T-cell (primary cell): ENCODE results near the gene ID3. TPM values are rescaled to one million over a fixed set of nuclear protein-coding genes. Genes with fewer than 3 reads are reported as not detected.
"Not testable (repeated sequence)": the region's sequence is repeated elsewhere in the genome, so short reads cannot be mapped to it uniquely, and the experiment has no call there.

Experiments
- ATAC-seq, 4 experiments: fragments of 200-7000 bp in 3 of 4; fragments of 150-1000 bp in 1 of 4; cut with Tn5 transposase; replicated peaks in 1 of 4; 1 replicate in 3 of 4; 2 replicates in 1 of 4; pipeline ENCODE4 v1.10.0; 2021; ENCODE audit warnings: moderate library complexity in 3 of 4, mild to moderate bottlenecking in 2 of 4, moderate number of reproducible peaks in 1 of 4
- CTCF ChIA-PET, 2 donors: fragments of 300-600 bp; sonication (Branson Sonifier 250); formaldehyde crosslinking; loops; one replicate each; lab custom pipeline; 2022; ENCODE audit warnings: antibody characterized with exemption in 2 of 2; lab: Charles Lee
- POLR2A ChIA-PET, 2 donors: fragments of 300-600 bp; sonication (Branson Sonifier 250); formaldehyde crosslinking; loops; one replicate each; lab custom pipeline; 2022; ENCODE audit warnings: antibody characterized with exemption in 2 of 2; lab: Charles Lee
- DNase-seq, 35 experiments: peaks; one replicate each; pipeline versions ENCODE4 v3.0.0 to v3.0.0-alpha.2; 2013 to 2023
- H3K27ac ChIP-seq: one replicate; pipeline ENCODE4 v1.5.1; 2013; ENCODE audit warnings: low read length
- H3K27me3 ChIP-seq, 2 experiments: replicated peaks in 1 of 2; 1 replicate in 1 of 2; 2 replicates in 1 of 2; pipeline versions ENCODE4 v1.6.1 to v1.7.0; 2013; ENCODE audit warnings: low read length in 1 of 2, mixed read lengths in 1 of 2; ENCODE audit not compliant: control insufficient read depth in 2 of 2, insufficient read depth in 2 of 2; ENCODE audit errors: extremely low read depth in 1 of 2
- H3K36me3 ChIP-seq, 2 donors: 1 replicate in 1 of 2; 2 replicates in 1 of 2; pipeline versions ENCODE4 v1.6.1 to v1.7.0; 2013; ENCODE audit warnings: low read length in 1 of 2; ENCODE audit not compliant: control insufficient read depth in 2 of 2, insufficient read depth in 1 of 2; ENCODE audit errors: extremely low read depth in 1 of 2
- H3K4me1 ChIP-seq, 2 experiments: 1 replicate in 1 of 2; 2 replicates in 1 of 2; pipeline versions ENCODE4 v1.6.1 to v1.7.0; 2013; ENCODE audit warnings: low read length in 2 of 2, mixed read lengths in 1 of 2; ENCODE audit not compliant: insufficient read depth in 2 of 2, control insufficient read depth in 1 of 2; ENCODE audit errors: extremely low read depth in 1 of 2
- H3K4me3 ChIP-seq, 2 donors: 1 replicate in 1 of 2; 2 replicates in 1 of 2; pipeline versions ENCODE4 v1.5.1 to v1.7.0; 2013; ENCODE audit warnings: mild to moderate bottlenecking in 2 of 2, low read length in 1 of 2, moderate library complexity in 1 of 2; ENCODE audit not compliant: control insufficient read depth in 1 of 2; ENCODE audit errors: extremely low read depth in 1 of 2
- H3K9me3 ChIP-seq: 2 replicates; pipeline ENCODE4 v1.7.0; 2013
- H3K27ac Mint-ChIP-seq, 2 donors: one replicate each; pipeline ENCODE4 v1.8.0; 2020 to 2021; ENCODE audit warnings: mild to moderate bottlenecking in 2 of 2, mixed read lengths in 2 of 2
- H3K27me3 Mint-ChIP-seq, 2 donors: one replicate each; pipeline ENCODE4 v1.8.0; 2021 to 2022; ENCODE audit warnings: mixed read lengths in 2 of 2
- H3K36me3 Mint-ChIP-seq: one replicate; pipeline ENCODE4 v1.8.0; 2021; ENCODE audit warnings: mixed read lengths
- H3K4me1 Mint-ChIP-seq, 3 donors: one replicate each; pipeline ENCODE4 v1.8.0; 2020 to 2022; ENCODE audit warnings: mixed read lengths in 3 of 3, mild to moderate bottlenecking in 1 of 3
- H3K4me3 Mint-ChIP-seq, 3 donors: one replicate each; pipeline ENCODE4 v1.8.0; 2020 to 2022; ENCODE audit warnings: mild to moderate bottlenecking in 3 of 3, mixed read lengths in 3 of 3, moderate library complexity in 3 of 3
- H3K9me3 Mint-ChIP-seq, 3 donors: one replicate each; pipeline ENCODE4 v1.8.0; 2020 to 2022; ENCODE audit warnings: mixed read lengths in 3 of 3
- WGBS: methylation state at CpG from one replicate; pipeline ENCODE4 v1.1.5; 2013; ENCODE audit warnings: missing lambda C conversion rate; ENCODE audit not compliant: insufficient coverage; 5-methylcytosine and 5-hydroxymethylcytosine counted together
- total RNA-seq, 35 experiments: library from RNA in 6 of 35; stranded (reverse) in 6 of 35; fragments of 120-200 nt in 1 of 35; gene quantifications; one replicate each; pipeline versions ENCODE4 v1.2.1 to v1.2.4 and lab custom pipeline; 2013 to 2026

ID3 gene
- total RNA-seq, 5 donors from 2014 or later (not counting 1 experiment from before 2014, with no cell fraction given) = 20.7 to 99.7 (median 81.3) TPM

GRCh38 chr1:23590058-23590783, 30.9 kb upstream of the ID3 start:
- no peak overlapping the region for H3K4me3 ChIP-seq
- no peaks in the 10 kb centered on the region for H3K27me3 Mint-ChIP-seq
- H3K27me3 ChIP-seq = no peaks in the 10 kb centered on the region
- no peak overlapping the region for H3K4me3 Mint-ChIP-seq
- H3K9me3 ChIP-seq = no peaks in the 10 kb centered on the region
- POLR2A ChIA-PET = no interaction called here
- H3K36me3 Mint-ChIP-seq = no peaks in the 10 kb centered on the region
- 83% methylated on average over 2 of the region's 4 CpGs for WGBS
- no peak for ATAC-seq
- no peaks in the 10 kb centered on the region for H3K9me3 Mint-ChIP-seq
- peaks cover 35 to 49% of the 10 kb centered on the region in 2 experiments for H3K4me1 ChIP-seq
- H3K4me1 Mint-ChIP-seq = peaks cover 50 to 65% (median 55%) of the 10 kb centered on the region in 3 donors
- CTCF ChIA-PET = no interaction called here
- no peak for DNase-seq
- H3K27ac ChIP-seq = no peak overlapping the region
- H3K27ac Mint-ChIP-seq = peak overlapping the region; percentile 51 to 74
- no peaks in the 10 kb centered on the region for H3K36me3 ChIP-seq

DNA sequence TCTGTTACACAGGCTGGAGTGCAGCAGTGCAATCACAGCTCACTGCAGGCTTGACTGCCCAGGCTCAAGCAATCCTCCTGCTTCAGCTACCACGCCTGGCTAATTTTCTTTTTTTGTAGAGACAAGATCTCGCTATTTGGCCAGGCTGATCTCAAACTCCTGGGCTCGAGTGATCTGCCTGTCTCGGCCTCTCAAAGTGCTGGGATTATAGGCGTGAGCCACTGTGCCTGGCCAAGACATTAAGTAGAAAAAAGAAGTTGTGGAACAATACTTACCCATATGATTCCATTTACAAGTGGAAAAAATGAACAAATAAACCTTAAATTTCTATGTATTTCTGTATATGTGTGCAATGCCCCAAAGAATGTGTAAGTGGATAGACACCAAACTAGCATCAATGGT, 30.3 kb upstream of the ID3 start:
- ATAC-seq (no peak), DNase-seq (no peak)
- ChIA-PET CTCF (no interaction called here), POLR2A (no interaction called here)
- H3K27me3 Mint-ChIP-seq = no peaks in the 10 kb centered on the region
- H3K36me3 Mint-ChIP-seq = no peaks in the 10 kb centered on the region
- Histone ChIP-seq H3K9me3 (no peaks in the 10 kb centered on the region), H3K27ac (no peak overlapping the region), H3K36me3 (no peaks in the 10 kb centered on the region), H3K27me3 (no peaks in the 10 kb centered on the region), H3K4me3 (no peak overlapping the region), H3K4me1 (peaks cover 31 to 42% of the 10 kb centered on the region in 2 experiments)
- no peaks in the 10 kb centered on the region for H3K9me3 Mint-ChIP-seq
- peaks cover 43 to 58% (median 48%) of the 10 kb centered on the region in 3 donors for H3K4me1 Mint-ChIP-seq
- 100% methylated on average over 2 of the region's 5 CpGs for WGBS
- peak overlapping the region in 1 of 2 donors; percentile 51 for H3K27ac Mint-ChIP-seq
- no peak overlapping the region for H3K4me3 Mint-ChIP-seq

DNA sequence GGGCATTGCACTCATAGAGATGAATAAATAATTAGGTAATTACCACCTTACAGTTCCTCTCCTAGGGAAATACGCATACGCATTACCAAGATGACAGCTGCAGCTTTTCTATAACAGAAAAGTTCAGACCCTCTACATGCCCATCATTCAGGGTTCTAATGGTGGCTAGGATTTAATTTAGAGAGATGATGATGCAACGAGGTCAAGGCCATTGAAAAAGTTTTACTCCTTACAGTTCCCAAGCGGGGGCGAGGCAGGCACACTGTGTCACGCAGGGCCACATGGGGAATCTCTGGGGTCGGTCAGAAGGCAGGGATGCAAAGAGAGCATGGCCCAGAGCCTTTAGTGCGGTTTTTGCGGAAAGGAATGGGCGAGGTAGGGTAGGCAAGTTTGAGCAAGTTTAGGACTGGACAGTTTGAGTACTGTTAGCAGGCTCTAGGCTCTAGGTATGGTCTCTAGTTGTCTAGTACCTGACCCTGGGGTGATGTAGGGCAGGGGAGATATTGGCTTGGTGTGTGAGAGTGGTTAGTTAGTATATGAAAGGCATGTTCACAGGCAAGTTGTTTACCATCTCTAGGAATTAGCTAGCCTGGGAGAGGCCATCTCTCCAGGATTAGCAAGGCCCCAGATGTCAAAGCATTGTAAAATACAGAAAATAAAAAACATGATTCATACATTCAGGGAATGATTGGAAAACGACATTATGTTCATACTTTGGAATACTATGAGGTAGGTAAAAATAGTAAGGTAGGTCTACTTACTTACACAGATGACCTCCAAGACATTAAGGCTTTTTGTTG, 29.6 kb upstream of the ID3 start:
- peak overlapping the region in 1 of 2 donors; percentile 2 for H3K27ac Mint-ChIP-seq
- no peaks in the 10 kb centered on the region for H3K9me3 Mint-ChIP-seq
- Histone ChIP-seq H3K36me3 (no peaks in the 10 kb centered on the region), H3K4me3 (no peak overlapping the region), H3K9me3 (no peaks in the 10 kb centered on the region), H3K27ac (no peak overlapping the region), H3K27me3 (no peaks in the 10 kb centered on the region), H3K4me1 (peaks cover 25 to 37% of the 10 kb centered on the region in 2 experiments)
- DNase-seq (no peak), ATAC-seq (no peak)
- peaks cover 37 to 52% (median 42%) of the 10 kb centered on the region in 3 donors for H3K4me1 Mint-ChIP-seq
- WGBS = 81% methylated on average over 7 of the region's 11 CpGs
- no peaks in the 10 kb centered on the region for H3K36me3 Mint-ChIP-seq
- ChIA-PET CTCF (no interaction called here), POLR2A (no interaction called here)
- H3K4me3 Mint-ChIP-seq = no peak overlapping the region
- H3K27me3 Mint-ChIP-seq = no peaks in the 10 kb centered on the region

DNA sequence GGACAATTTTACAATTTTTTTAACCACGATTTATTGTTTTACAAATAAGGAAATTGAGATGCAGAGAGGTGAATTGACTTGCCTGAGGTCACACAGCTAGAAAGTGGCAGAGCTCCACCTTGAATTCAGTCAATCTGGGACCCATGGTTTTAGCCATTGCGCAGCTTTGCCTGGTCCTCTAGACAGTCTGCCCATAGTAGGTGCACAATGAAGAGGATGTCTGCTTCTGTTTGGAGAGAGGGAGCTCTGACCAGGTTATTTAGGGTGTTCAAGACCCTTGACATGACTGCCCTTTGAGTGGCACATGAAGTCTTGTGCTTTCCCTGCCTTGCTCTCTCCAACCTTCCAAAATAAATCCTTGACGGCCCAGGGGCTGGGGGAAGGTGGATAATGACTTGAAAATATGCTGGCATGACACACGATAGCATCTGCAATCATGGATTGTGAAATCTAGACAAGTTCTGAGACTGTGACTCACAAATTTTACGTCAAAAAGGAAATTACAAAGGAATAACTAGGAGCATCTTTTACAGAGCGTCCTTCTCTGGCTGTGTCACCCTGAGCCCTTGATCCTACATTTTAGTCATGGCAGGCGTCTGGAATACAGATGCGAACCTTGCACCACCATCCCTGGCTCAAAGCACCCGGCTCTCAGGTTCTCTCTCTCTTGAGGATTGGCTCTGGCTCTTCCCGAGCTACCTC, 26.2 kb upstream of the ID3 start:
- Histone ChIP-seq H3K4me3 (no peak overlapping the region), H3K27me3 (no peaks in the 10 kb centered on the region), H3K36me3 (no peaks in the 10 kb centered on the region), H3K9me3 (no peaks in the 10 kb centered on the region), H3K27ac (no peak overlapping the region), H3K4me1 (peaks cover 0 to 7% of the 10 kb centered on the region in 2 experiments)
- Mint-ChIP-seq H3K36me3 (no peaks in the 10 kb centered on the region), H3K27ac (no peak overlapping the region), H3K9me3 (no peaks in the 10 kb centered on the region), H3K27me3 (no peaks in the 10 kb centered on the region), H3K4me1 (peaks cover 11 to 22% (median 19%) of the 10 kb centered on the region in 3 donors), H3K4me3 (no peak overlapping the region)
- CTCF ChIA-PET = interaction anchor here in 1 of 2 donors (0.9 kb wide), 1 partner anchor 52 kb away, joined by 4 read pairs; no protein-coding TSS in a partner anchor
- POLR2A ChIA-PET = interaction anchor here in 1 of 2 donors (0.7 kb wide), 1 partner anchor 17 kb away, joined by 4 read pairs; no protein-coding TSS in a partner anchor
- 89% methylated on average over 8 of the region's 10 CpGs for WGBS
- DNase-seq (no peak), ATAC-seq (no peak)

- H3K4me3 ChIP-seq, POLR2A ChIA-PET, H3K27me3 Mint-ChIP-seq, H3K9me3 ChIP-seq, H3K27ac ChIP-seq, H3K36me3 Mint-ChIP-seq, H3K36me3 ChIP-seq, H3K9me3 Mint-ChIP-seq, CTCF ChIA-PET, H3K27me3 ChIP-seq, DNase-seq, H3K4me3 Mint-ChIP-seq, ATAC-seq, H3K27ac Mint-ChIP-seq: not testable (repeated sequence)
- peaks cover 2 to 10% of the 10 kb centered on the region in 2 experiments for H3K4me1 ChIP-seq
- peaks cover 13 to 18% (median 17%) of the 10 kb centered on the region in 3 donors for H3K4me1 Mint-ChIP-seq
Measured at GRCh38 chr1:23583727-23584126, 24.4 kb upstream of the ID3 start.

- DNase-seq (no peak), ATAC-seq (no peak)
- Mint-ChIP-seq H3K4me3 (no peak overlapping the region), H3K27me3 (no peaks in the 10 kb centered on the region), H3K27ac (no peak overlapping the region), H3K9me3 (no peaks in the 10 kb centered on the region), H3K36me3 (no peaks in the 10 kb centered on the region), H3K4me1 (peaks cover 19 to 26% (median 26%) of the 10 kb centered on the region in 3 donors)
- no CpG with 5 or more reads among the region's 4 CpGs for WGBS
- H3K27ac ChIP-seq = no peak overlapping the region
- ChIA-PET CTCF (interaction anchor here in 1 of 2 donors (0.6 kb wide), 1 partner anchor 187 kb away, joined by 6 read pairs; no protein-coding TSS in a partner anchor), POLR2A (no interaction called here)
- no peaks in the 10 kb centered on the region for H3K9me3 ChIP-seq
- no peaks in the 10 kb centered on the region for H3K36me3 ChIP-seq
- peaks cover 11 to 17% of the 10 kb centered on the region in 2 experiments for H3K4me1 ChIP-seq
- H3K27me3 ChIP-seq = no peaks in the 10 kb centered on the region
- no peak overlapping the region for H3K4me3 ChIP-seq
Measured at GRCh38 chr1:23582820-23583219, 23.5 kb upstream of the ID3 start.
